Measurements from ENCODE around the gene MFSD6.
"Not testable (repeated sequence)": the region's sequence is repeated elsewhere in the genome, so short reads cannot be mapped to it uniquely, and the experiment has no call there.

Gene MFSD6

GRCh38 chr2:190505696-190506095 is 97.5 kb downstream of the MFSD6 start:
- DNase-seq, result no peak

GRCh38 chr2:190506666-190507065 is 98.5 kb downstream of the MFSD6 start:
- peak; percentile 15 for DNase-seq

- DNase-seq, result peak; percentile 20
These were observed 99.0 kb downstream of the MFSD6 start for GRCh38 chr2:190507135-190507534.

GRCh38 chr2:190509895-190510294 is 101.7 kb downstream of the MFSD6 start:
- not testable (repeated sequence) for DNase-seq

- DNase-seq, result peak; percentile 18
These were observed 102.9 kb downstream of the MFSD6 start for GRCh38 chr2:190511104-190511503.

GRCh38 chr2:190512539-190513095 is 104.5 kb downstream of the MFSD6 start:
- no peak for DNase-seq

GRCh38 chr2:190513877-190514276 is 105.7 kb downstream of the MFSD6 start:
- DNase-seq, result no peak

- no peak for DNase-seq
These were observed 106.5 kb downstream of the MFSD6 start for GRCh38 chr2:190514676-190515075.

GRCh38 chr2:190515687-190516086 is 107.5 kb downstream of the MFSD6 start:
- no peak for DNase-seq

GRCh38 chr2:190517468-190517867 is 109.3 kb downstream of the MFSD6 start:
- no peak for DNase-seq

GRCh38 chr2:190519975-190520767 is 112.0 kb downstream of the MFSD6 start:
- no peak for DNase-seq

- no peak for DNase-seq
These were observed 116.8 kb downstream of the MFSD6 start for GRCh38 chr2:190524928-190525327.

- DNase-seq, result no peak
These were observed 118.1 kb downstream of the MFSD6 start for GRCh38 chr2:190526105-190526750.

GRCh38 chr2:190527214-190527613 is 119.1 kb downstream of the MFSD6 start:
- DNase-seq, result no peak

GRCh38 chr2:190527918-190528317 is 119.8 kb downstream of the MFSD6 start:
- no peak for DNase-seq

GRCh38 chr2:190528521-190529001 is 120.4 kb downstream of the MFSD6 start:
- no peak for DNase-seq

GRCh38 chr2:190529486-190530247 is 121.5 kb downstream of the MFSD6 start:
- DNase-seq, result no peak

GRCh38 chr2:190530248-190530900 is 122.2 kb downstream of the MFSD6 start:
- DNase-seq, result no peak

- DNase-seq, result no peak
These were observed 124.4 kb downstream of the MFSD6 start for GRCh38 chr2:190532581-190532980.

GRCh38 chr2:190533175-190533967 is 125.2 kb downstream of the MFSD6 start:
- no peak for DNase-seq

- no peak for DNase-seq
These were observed 125.8 kb downstream of the MFSD6 start for GRCh38 chr2:190533968-190534309.
